NCI-H1694 (cell line): ENCODE results near the gene MTA1.

Experiments used
- DNase-seq: peaks from one replicate; lab custom pipeline; 2025; lab: John Stamatoyannopoulos, UW

MTA1 gene

DNA sequence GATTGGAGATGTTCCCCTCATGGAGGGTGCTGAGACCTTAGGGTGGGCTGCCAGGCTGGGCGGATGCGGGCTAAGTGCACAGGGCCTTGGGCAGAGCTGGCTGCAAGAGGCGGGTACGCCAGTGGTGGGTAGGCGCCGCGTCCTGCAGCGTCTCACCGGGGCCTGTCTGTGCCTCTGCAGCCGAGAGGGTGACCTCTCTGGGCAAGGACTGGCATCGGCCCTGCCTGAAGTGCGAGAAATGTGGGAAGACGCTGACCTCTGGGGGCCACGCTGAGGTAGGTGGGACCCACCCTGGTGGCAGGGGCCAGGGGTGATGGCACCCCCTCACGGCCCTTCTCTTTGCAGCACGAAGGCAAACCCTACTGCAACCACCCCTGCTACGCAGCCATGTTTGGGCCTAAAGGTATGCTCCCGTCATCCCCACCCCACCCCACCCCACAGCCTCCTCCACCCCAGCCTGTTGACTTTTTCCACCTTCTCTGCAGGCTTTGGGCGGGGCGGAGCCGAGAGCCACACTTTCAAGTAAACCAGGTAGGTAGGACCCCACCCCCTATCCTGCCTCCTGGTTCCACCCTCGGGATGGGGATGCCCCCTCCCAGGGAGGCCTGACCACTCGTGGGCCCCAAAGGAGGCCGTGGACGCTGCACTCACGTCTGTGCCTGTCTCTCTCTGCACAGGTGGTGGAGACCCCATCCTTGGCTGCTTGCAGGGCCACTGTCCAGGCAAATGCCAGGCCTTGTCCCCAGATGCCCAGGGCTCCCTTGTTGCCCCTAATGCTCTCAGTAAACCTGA lies 68.6 kb downstream of the MTA1 start:
- DNase-seq: no peak

DNA sequence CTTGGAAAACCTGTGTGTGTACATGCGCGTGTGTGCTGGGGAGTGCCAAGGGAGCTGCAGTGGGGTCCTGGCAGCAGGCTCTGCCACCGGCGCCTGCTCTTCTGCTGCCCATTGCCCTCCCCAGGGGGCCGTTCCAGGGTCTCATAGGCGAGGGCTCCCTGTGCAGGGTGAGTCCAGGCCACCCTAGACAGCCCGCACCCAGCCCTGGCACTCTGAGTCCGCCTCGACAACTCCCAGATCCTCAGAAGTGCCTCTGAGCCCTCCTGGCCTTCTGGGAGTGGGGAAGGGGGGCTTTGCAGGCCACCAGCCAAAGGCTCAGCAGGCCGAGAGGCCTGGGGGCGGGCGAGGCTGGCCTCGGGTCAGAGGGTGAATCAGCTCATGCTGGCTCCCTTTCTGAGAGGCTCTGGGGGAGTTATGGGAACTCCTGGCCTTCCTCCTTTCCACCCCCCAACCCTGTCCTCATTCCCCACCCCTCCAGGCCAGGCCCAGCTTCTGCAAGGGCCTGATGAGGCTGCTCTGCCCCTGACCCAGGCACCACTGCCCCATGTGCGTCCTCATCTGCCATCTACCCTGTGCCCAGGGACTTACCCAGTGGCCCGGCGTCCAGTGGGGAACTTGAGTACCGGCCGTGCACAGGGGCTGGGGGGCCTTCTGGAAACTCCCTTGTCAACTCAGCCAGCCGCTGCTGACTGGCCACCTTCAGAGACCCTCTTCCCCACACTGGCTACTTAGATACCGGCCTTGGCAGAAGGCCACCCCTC lies 69.3 kb downstream of the MTA1 start:
- DNase-seq: no peak

- peak; percentile 96 for DNase-seq
These were observed 70.1 kb downstream of the MTA1 start for GRCh38 chr14:105489542-105490266.

- no peak for DNase-seq
These were observed 70.6 kb downstream of the MTA1 start for GRCh38 chr14:105490267-105490571.

- peak; percentile 100 for DNase-seq
These were observed 71.1 kb downstream of the MTA1 start, which contains the start of gene TEDC1 for GRCh38 chr14:105490572-105491365. Gene TEDC1, plus strand, starts transcription at chr14:105491246. Its CDS starts 130 bp downstream, at chr14:105491376.

GRCh38 chr14:105491366-105491973 lies 71.8 kb downstream of the MTA1 start:
- peak; percentile 68 for DNase-seq

GRCh38 chr14:105492031-105492970 lies 72.7 kb downstream of the MTA1 start:
- DNase-seq: no peak

DNA sequence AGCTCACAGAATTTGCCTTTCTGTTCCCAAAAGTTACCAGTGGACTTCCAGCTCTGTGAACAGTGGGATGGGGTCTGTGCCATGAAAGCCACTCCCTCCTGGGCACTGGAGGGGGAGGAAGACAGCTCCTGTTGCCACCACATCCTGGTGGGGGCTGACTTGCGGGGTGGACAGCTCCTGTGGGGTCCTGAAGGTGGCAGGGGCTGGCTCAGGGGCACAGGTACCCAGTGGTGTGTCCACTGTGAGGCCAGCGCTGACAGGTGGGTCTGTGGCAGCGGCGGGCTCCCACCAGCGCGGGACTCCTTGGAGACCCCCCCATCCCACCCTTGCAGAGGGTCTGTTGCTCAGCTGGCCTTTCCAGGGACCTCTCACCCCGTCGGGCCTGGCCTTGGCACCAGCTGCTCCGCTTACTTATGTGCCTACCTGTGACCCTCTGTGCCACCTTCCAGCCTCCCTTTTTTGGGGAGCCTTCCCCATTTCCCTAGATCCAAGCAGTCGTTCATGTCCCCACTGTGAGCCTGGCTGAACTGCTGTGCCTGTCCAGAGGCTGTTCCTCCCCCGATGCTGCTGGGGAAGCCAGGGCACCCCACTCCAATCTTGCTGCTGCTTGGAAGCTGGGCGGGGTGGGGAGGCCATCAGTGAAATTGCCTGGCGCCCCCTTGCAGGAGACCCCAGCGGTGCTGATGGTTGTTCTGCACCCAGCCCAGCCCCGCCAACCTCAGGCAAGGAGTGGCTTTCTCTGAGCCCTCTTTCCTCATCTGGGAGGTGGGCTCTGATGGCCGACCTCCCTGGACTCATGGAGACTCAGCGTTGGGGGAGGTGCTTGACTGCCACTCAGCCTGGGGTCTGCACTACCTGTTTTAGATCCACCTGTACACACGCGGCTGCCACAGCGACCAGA lies 73.6 kb downstream of the MTA1 start:
- DNase-seq: no peak

GRCh38 chr14:105493921-105494605 lies 74.4 kb downstream of the MTA1 start:
- no peak for DNase-seq

DNA sequence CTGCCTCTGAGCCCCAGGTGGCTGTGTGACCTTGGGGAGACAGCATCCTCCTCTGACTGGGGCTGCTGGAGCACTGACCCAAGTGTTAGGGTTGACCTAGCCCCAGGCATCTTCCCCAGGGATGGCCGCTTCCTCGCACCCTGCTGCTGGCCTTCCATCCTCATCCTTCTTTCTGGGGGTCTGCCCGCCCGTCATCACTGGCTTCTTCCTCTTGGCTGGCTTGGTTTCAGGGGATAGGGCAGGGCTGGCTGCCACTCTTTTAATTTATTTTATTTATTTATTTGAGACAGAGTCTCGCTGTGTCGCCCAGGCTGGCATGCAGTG lies 74.9 kb downstream of the MTA1 start:
- no peak for DNase-seq

GRCh38 chr14:105495101-105495989 lies 75.7 kb downstream of the MTA1 start:
- DNase-seq: no peak

GRCh38 chr14:105495990-105496830 lies 76.6 kb downstream of the MTA1 start:
- no peak for DNase-seq

DNA sequence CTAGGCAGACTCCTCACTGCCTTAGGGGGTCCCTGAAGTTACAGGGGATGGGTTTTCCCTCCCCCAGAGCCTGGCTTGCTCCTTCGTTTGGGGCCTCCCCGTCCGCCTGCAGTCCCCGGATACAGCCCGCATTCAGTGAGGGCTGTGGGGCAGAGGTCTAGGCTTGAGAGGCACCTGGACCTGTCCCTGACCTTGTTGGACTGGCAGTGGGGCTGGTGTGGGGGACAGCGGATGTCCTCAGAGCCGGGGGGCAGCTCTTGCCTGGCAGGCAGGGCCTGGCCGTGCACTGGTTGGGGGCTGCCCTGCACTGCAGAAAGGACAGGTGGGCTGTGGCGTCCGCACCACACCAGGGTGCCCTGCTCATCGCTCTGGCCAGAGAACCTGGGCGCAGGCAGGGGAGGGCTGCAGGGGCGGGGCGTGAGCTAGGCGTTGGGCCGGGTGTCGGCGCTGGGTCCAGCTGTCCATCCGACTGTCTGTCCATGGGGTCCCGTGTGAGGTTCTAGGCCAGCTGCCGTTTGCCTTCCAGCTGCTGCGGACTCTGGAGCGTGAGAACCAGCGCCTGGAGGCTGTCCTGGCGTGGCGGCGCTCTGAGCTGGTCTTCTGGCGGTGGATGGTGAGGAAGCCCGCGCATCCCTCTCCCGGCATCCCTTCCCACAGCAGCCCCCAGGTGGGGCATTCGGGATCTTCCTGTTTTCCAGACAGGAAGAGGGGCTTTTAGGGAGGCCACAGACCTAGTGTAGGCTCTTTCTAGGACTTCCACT lies 77.4 kb downstream of the MTA1 start:
- DNase-seq: no peak

DNA sequence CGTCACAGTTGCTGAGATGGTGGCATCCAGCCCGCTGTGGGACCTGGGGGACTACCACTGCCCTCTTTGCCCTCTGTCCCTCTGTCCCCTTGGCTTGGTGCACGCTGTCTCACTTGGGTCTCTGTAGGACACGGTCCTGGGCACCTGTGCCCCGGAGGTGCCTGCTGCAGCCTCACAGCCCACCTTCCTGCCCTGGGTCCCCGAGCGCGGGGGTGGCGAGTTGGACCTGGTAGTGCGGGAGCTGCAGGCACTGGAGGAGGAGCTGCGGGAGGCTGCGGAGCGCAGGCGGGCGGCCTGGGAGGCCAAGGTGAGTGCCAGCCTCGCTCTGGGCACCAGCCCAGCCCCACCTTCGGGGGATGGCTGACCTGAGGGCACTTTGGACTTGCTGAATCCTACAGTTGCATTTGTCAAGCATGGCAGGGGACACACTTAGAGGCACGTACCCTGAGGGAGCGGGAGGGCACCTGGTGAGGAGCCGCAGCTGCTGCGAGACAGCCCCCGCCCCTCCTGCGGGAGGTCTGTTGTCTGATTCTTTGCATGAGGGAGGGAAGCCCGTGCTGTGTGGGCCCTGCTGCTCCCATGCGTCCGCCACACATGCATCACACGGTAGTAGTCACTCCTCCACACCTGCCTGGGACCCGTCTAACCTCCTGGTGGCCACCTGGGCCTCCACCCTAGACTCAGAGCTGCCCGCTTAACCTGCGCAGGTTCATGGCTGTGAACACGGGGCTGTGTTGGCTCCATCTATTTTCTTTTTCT lies 78.2 kb downstream of the MTA1 start:
- DNase-seq: no peak
